ENCODE results near the gene IGSF3.

Gene IGSF3

DNA sequence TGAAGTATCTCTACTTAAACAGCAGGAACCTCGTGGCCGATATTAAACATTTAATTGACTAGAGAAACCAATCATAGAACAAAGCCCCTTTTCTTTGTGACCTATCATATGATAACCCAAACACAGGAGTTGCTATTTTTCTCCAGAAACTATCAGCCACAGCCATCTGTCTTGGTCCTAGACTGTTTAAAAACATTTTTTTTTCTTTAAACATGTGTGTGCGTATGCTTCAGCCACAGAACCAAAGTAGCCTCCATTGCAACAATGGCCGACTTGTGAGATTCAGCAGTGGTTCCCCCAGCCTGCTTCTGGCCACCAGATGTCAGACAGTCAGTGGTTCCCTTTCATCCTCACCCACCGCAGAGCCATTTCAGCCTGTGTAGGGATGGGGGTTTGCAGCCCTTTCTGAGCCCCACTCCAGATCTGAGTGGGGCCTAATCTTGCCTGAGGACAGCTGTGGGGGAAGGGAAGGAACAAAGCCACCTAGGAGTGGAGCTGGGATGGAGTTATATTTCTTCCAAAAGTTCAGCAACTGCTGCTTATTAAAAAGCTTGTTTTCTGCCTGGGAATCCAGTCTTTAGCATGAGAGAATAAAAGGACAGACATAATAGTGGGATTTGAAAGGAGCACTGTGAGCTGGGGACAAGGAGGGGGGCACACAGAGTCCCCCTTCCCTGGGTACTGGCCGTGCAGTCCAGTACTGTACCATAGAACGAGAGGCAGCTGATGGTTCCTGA is 11.7 kb upstream of the IGSF3 start:
- no peaks in the 10 kb centered on the region for H3K9me3 Mint-ChIP-seq
- no peak overlapping the region for H3K4me3 Mint-ChIP-seq
- no peak overlapping the region for H3K27ac Mint-ChIP-seq
- H3K4me1 Mint-ChIP-seq: no peaks in the 10 kb centered on the region
- DNase-seq (ENCODE audit: low spot score in 2 of 2) (no peak), ATAC-seq (ENCODE audit: low read depth) (no peak)
- no peaks in the 10 kb centered on the region for H3K36me3 Mint-ChIP-seq
- H3K27me3 Mint-ChIP-seq: peaks cover 8% of the 10 kb centered on the region

DNA sequence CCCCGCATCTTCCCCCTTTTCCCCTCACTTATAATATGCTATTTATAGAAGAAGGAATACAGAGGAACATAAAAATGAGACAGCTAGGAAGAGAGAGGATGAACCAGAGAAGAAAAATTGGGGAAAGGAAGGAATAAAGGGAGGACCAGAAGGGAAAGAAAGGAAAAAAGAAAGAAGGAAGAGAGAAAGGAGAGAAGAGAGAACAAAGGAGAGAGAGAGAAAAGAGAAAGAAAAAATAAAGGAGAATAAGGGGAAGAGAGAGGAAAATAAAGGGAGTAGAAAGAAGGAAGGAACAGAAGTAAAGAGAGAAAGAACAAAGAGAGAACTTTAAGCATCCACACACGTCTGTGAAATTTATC is 11.2 kb upstream of the IGSF3 start:
- no peaks in the 10 kb centered on the region for H3K36me3 Mint-ChIP-seq
- no peaks in the 10 kb centered on the region for H3K4me1 Mint-ChIP-seq
- no peak overlapping the region for H3K4me3 Mint-ChIP-seq
- H3K27me3 Mint-ChIP-seq: peaks cover 12% of the 10 kb centered on the region
- no peak for ATAC-seq (ENCODE audit: low read depth)
- no peak overlapping the region for H3K27ac Mint-ChIP-seq
- DNase-seq (ENCODE audit: low spot score in 2 of 2): no peak
- no peaks in the 10 kb centered on the region for H3K9me3 Mint-ChIP-seq

GRCh38 chr1:116677474-116678062 is 10.0 kb upstream of the IGSF3 start:
- no peak overlapping the region for H3K27ac Mint-ChIP-seq
- H3K4me3 Mint-ChIP-seq: no peak overlapping the region
- no peaks in the 10 kb centered on the region for H3K4me1 Mint-ChIP-seq
- peaks cover 12% of the 10 kb centered on the region for H3K27me3 Mint-ChIP-seq
- H3K36me3 Mint-ChIP-seq: no peaks in the 10 kb centered on the region
- ATAC-seq (ENCODE audit: low read depth) (no peak), DNase-seq (ENCODE audit: low spot score in 2 of 2) (no peak)
- no peaks in the 10 kb centered on the region for H3K9me3 Mint-ChIP-seq

DNA sequence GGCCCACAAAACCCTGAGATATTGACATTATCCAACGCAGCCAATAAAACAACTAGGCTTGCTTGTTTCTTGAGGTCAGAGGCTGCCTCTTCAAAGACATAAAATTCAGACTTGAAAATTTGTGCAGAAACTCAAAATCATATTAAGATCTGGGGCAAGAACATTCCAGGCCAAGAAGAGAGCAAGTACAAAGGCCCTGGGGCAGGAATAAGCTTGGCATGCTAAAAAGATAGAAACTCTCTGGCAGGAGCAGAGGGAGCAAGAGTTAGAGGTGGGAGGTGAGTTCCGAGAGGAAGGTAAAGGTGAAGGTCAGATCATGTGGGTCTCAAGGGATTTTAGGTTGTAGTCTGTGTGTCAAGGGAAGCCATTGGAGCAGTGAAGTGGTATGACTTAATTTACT is 8.8 kb upstream of the IGSF3 start:
- no peaks in the 10 kb centered on the region for H3K9me3 Mint-ChIP-seq
- peaks cover 12% of the 10 kb centered on the region for H3K27me3 Mint-ChIP-seq
- H3K4me1 Mint-ChIP-seq: no peaks in the 10 kb centered on the region
- no peak for ATAC-seq (ENCODE audit: low read depth)
- no peaks in the 10 kb centered on the region for H3K36me3 Mint-ChIP-seq
- no peak overlapping the region for H3K27ac Mint-ChIP-seq
- DNase-seq (ENCODE audit: low spot score in 2 of 2): no peak
- H3K4me3 Mint-ChIP-seq: no peak overlapping the region

DNA sequence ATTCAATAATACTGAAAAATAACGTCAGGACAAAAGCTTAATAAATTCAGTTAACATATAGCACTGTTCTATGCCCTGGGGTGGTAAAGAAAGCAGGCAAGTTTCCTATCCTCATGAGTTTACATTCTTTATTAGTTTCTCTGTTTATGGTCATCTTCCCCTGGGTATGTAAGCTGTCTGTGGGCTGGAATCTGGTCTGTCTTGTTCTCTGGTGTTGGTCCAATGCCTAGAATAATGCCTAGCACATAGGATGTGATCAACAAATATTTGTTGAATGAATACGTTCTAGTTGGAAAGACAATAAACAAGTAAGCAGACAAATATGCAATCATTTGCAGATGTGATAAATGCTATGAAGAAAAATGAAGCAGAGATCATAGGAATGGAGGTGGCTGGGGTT is 7.2 kb upstream of the IGSF3 start:
- peaks cover 4% of the 10 kb centered on the region for H3K4me1 Mint-ChIP-seq
- H3K4me3 Mint-ChIP-seq: no peak overlapping the region
- no peaks in the 10 kb centered on the region for H3K36me3 Mint-ChIP-seq
- DNase-seq (ENCODE audit: low spot score in 2 of 2) (no peak), ATAC-seq (ENCODE audit: low read depth) (no peak)
- H3K27ac Mint-ChIP-seq: no peak overlapping the region
- H3K27me3 Mint-ChIP-seq: peaks cover 15% of the 10 kb centered on the region
- H3K9me3 Mint-ChIP-seq: no peaks in the 10 kb centered on the region

- H3K4me1 Mint-ChIP-seq: peaks cover 4% of the 10 kb centered on the region
- no peak overlapping the region for H3K27ac Mint-ChIP-seq
- no peak overlapping the region for H3K4me3 Mint-ChIP-seq
- no peaks in the 10 kb centered on the region for H3K36me3 Mint-ChIP-seq
- DNase-seq (ENCODE audit: low spot score in 2 of 2) (no peak), ATAC-seq (ENCODE audit: low read depth) (no peak)
- no peaks in the 10 kb centered on the region for H3K9me3 Mint-ChIP-seq
- H3K27me3 Mint-ChIP-seq: peaks cover 17% of the 10 kb centered on the region
Measured at GRCh38 chr1:116674011-116674531, 6.5 kb upstream of the IGSF3 start.

DNA sequence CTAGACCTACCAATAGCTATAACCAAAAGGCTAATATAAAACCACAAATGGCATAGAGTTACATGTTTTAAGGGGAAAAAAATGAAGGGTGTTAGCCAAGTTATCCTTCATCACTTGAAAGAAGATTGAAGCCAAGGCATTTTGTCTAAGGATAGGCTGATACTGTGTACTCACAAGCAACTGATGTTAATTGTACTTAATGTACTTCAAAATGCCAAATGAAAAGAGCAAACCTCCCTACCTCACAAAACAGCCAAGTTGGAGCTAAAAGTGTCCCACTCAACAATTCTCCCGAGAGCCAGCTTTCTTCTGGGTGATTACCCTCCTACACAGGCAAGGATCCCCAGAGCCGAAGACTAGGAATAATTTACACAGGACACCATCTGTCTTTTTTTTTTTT is 4.4 kb upstream of the IGSF3 start:
- Mint-ChIP-seq H3K36me3 (no peaks in the 10 kb centered on the region), H3K4me3 (no peak overlapping the region), H3K4me1 (peaks cover 4% of the 10 kb centered on the region), H3K9me3 (no peaks in the 10 kb centered on the region), H3K27ac (no peak overlapping the region), H3K27me3 (peaks cover 18% of the 10 kb centered on the region)
- no peak for ATAC-seq (ENCODE audit: low read depth)
- no peak for DNase-seq (ENCODE audit: low spot score in 2 of 2)

- peaks cover 4% of the 10 kb centered on the region for H3K4me1 Mint-ChIP-seq
- no peaks in the 10 kb centered on the region for H3K9me3 Mint-ChIP-seq
- DNase-seq (ENCODE audit: low spot score in 2 of 2): no peak
- H3K27me3 Mint-ChIP-seq: peaks cover 18% of the 10 kb centered on the region
- no peaks in the 10 kb centered on the region for H3K36me3 Mint-ChIP-seq
- H3K4me3 Mint-ChIP-seq: no peak overlapping the region
- ATAC-seq (ENCODE audit: low read depth): no peak
- no peak overlapping the region for H3K27ac Mint-ChIP-seq
Measured at GRCh38 chr1:116671072-116671760, 3.7 kb upstream of the IGSF3 start.

DNA sequence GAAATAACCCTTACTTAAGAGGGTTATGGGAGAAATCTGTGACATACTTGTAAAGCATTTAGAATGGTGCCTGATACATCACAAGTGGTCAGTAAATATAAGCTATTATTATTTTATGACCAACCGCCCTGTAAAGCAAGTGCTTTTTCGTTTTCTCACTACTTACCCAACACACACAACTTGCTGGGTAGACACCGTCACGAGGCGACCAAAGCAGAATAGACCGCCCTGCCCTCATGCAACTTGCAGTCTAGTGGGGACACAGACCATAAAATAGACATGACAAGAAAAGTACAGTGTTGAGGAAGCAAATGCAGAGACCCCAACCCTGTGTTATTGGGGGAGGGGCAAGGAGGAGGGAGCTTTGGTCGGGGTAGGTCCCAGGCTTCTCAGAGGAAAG is 744 bp upstream of the IGSF3 start:
- peak overlapping the region; percentile 68 for H3K4me3 Mint-ChIP-seq
- ATAC-seq (ENCODE audit: low read depth) (no peak), DNase-seq (ENCODE audit: low spot score in 2 of 2) (no peak)
- peaks cover 17% of the 10 kb centered on the region for H3K27me3 Mint-ChIP-seq
- no peaks in the 10 kb centered on the region for H3K36me3 Mint-ChIP-seq
- H3K9me3 Mint-ChIP-seq: no peaks in the 10 kb centered on the region
- H3K4me1 Mint-ChIP-seq: peaks cover 4% of the 10 kb centered on the region
- no peak overlapping the region for H3K27ac Mint-ChIP-seq

- Mint-ChIP-seq H3K4me1 (peaks cover 4% of the 10 kb centered on the region), H3K4me3 (peak overlapping the region; percentile 65), H3K36me3 (no peaks in the 10 kb centered on the region), H3K9me3 (no peaks in the 10 kb centered on the region), H3K27me3 (peaks cover 21% of the 10 kb centered on the region), H3K27ac (no peak overlapping the region)
- peak; percentile 44 for ATAC-seq (ENCODE audit: low read depth)
- no peak for DNase-seq (ENCODE audit: low spot score in 2 of 2)
Measured at GRCh38 chr1:116667078-116667574, 407 bp downstream of the IGSF3 start.

DNA sequence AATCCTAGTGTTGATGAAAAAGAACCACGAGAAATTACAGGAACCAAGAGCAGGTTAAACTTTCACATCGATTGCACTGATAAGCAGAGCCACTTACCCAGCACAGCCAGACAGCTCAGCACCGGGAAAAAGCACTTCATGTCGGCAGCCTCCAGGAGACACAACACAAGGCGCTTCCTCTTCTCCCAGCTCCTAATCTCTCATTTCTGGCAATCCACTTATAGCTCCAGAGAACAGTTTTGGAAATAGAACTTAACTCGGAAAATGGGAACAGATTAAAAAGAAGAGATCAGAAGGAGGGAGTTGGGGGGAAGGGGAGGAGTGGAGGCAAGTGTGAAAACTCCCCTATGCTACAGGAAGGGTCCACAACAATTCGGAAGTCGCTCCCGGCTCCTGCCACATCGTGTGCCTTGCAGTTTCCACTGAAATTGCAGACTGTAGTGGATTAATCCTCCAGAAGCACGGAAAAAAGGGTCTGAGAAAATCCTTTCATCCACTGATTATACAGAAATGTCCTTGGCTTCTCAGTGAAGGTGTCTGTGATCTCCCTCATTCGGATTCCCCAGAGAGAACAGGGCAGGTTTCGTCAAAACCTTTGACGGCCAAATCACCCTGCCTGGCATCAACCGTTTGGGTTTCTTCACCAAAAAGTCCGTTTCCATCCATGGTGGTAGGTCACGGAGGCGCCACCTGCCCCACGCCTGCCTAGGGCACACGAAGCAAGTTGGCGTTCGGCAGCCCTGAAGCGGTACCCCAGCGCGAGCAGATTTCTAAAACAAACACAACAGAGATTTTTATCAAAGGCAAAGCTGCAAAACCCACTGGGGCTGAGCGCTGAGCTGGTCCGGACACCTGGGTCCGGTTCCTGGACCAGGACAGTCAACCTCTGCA is 1.1 kb downstream of the IGSF3 start:
- no peaks in the 10 kb centered on the region for H3K36me3 Mint-ChIP-seq
- no peaks in the 10 kb centered on the region for H3K9me3 Mint-ChIP-seq
- DNase-seq (ENCODE audit: low spot score in 2 of 2) (no peak), ATAC-seq (ENCODE audit: low read depth) (peak; percentile 42)
- no peak overlapping the region for H3K27ac Mint-ChIP-seq
- peaks cover 21% of the 10 kb centered on the region for H3K27me3 Mint-ChIP-seq
- H3K4me1 Mint-ChIP-seq: peaks cover 4% of the 10 kb centered on the region
- peak overlapping the region; percentile 65 for H3K4me3 Mint-ChIP-seq

GRCh38 chr1:116664978-116665371 is 2.6 kb downstream of the IGSF3 start:
- Mint-ChIP-seq H3K9me3 (no peaks in the 10 kb centered on the region), H3K27ac (no peak overlapping the region), H3K27me3 (peaks cover 18% of the 10 kb centered on the region), H3K4me1 (no peaks in the 10 kb centered on the region), H3K4me3 (no peak overlapping the region), H3K36me3 (no peaks in the 10 kb centered on the region)
- no peak for ATAC-seq (ENCODE audit: low read depth)
- no peak for DNase-seq (ENCODE audit: low spot score in 2 of 2)

DNA sequence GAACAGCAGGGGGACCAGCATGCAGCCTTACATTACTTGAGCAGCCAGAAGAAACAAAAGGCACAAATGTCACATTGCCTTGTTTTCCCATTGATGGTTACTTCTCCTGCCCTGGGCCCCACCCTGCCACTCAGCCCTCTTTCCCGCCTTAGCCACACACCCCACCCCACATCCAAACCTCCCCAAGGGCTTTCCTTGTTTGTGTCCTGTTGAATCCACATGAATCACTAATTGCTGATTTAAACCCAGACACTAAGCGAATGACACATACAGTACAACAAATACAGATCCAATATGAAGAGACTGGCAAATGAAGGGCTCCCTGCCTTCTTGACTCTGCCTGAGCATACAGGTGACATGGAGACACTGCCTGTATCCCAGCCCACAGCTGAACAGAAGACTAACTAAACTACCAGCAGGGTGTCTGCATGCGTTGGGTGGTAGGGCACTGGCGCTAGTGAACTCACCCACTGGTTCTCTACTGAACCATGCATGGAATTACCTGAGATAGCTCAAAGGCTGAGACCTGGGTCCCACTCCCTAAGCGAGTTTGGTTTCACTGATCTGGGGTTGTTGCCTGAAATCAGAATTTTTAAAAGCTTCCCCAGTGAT is 3.1 kb downstream of the IGSF3 start:
- Mint-ChIP-seq H3K4me3 (no peak overlapping the region), H3K4me1 (no peaks in the 10 kb centered on the region), H3K27me3 (peaks cover 17% of the 10 kb centered on the region), H3K36me3 (no peaks in the 10 kb centered on the region), H3K9me3 (no peaks in the 10 kb centered on the region), H3K27ac (no peak overlapping the region)
- DNase-seq (ENCODE audit: low spot score in 2 of 2) (no peak), ATAC-seq (ENCODE audit: low read depth) (no peak)

All from memory B cell (primary cell).